HepG2 (cell line): Measurements from ENCODE around the gene ETF1. TPM values are rescaled to one million over a fixed set of nuclear protein-coding genes. Genes with fewer than 3 reads are reported as not detected.

Experiments
- ATF7 ChIP-seq, 2 experiments: fragments of 450-650 bp in 1 of 2; sonication (generic) in 1 of 2; formaldehyde crosslinking in 1 of 2; IDR thresholded peaks; 2 replicates each; pipeline versions ENCODE4 v1.4.0 to v1.6.1; 2016 to 2020; ENCODE audit warnings: antibody characterized with exemption in 1 of 2, mild to moderate bottlenecking in 1 of 2, missing genetic modification reagents in 1 of 2
- CBFB ChIP-seq: sonication (generic); formaldehyde crosslinking; IDR thresholded peaks from 2 replicates; pipeline ENCODE4 v1.4.0; 2020; ENCODE audit warnings: missing genetic modification reagents
- CENPT ChIP-seq: sonication (generic); formaldehyde crosslinking; IDR thresholded peaks from 2 replicates; pipeline ENCODE4 v1.8.0; 2022; ENCODE audit warnings: low read depth, mild to moderate bottlenecking, moderate library complexity, missing genetic modification reagents
- CREM ChIP-seq, 2 experiments: sonication (generic) in 1 of 2; formaldehyde crosslinking in 1 of 2; IDR thresholded peaks; 2 replicates each; pipeline versions ENCODE4 v1.4.0 to v1.6.1; 2016 to 2020; ENCODE audit warnings: antibody characterized with exemption in 1 of 2, mild to moderate bottlenecking in 1 of 2, missing genetic modification reagents in 1 of 2
- FOXK2 ChIP-seq: fragments of 450-650 bp; IDR thresholded peaks from 2 replicates; pipeline ENCODE4 v1.6.1; 2016
- KDM6A ChIP-seq: IDR thresholded peaks from 2 replicates; pipeline ENCODE4 v1.6.1; 2016; ENCODE audit warnings: low read depth
- MYC ChIP-seq: sonication (generic); formaldehyde crosslinking; IDR thresholded peaks from 2 replicates; pipeline ENCODE4 v1.9.0; 2021; ENCODE audit warnings: missing genetic modification reagents, borderline replicate concordance
- NFE2 ChIP-seq: sonication (generic); formaldehyde crosslinking; IDR thresholded peaks from 2 replicates; pipeline ENCODE4 v1.4.0; 2020; ENCODE audit warnings: missing genetic modification reagents
- PCBP1 ChIP-seq: fragments of 200-400 bp; formaldehyde crosslinking; IDR thresholded peaks from 2 replicates; pipeline ENCODE4 v1.6.1; 2017; ENCODE audit warnings: mild to moderate bottlenecking, low read depth, low read length, borderline replicate concordance
- RAD21 ChIP-seq: fragments of 450-650 bp; formaldehyde crosslinking; IDR thresholded peaks from 2 replicates; pipeline ENCODE4 v1.5.0; 2020; ENCODE audit warnings: mild to moderate bottlenecking
- SP140L ChIP-seq: sonication (generic); formaldehyde crosslinking; IDR thresholded peaks from 2 replicates; pipeline ENCODE4 v1.4.0; 2020; ENCODE audit warnings: missing genetic modification reagents, borderline replicate concordance
- ZNF20 ChIP-seq: sonication (generic); formaldehyde crosslinking; IDR thresholded peaks from 2 replicates; pipeline ENCODE4 v1.4.0; 2020; ENCODE audit warnings: mild to moderate bottlenecking, moderate library complexity, missing genetic modification reagents
- ZNF225 ChIP-seq: sonication (generic); formaldehyde crosslinking; IDR thresholded peaks from 2 replicates; pipeline ENCODE4 v1.4.0; 2020; ENCODE audit warnings: mild to moderate bottlenecking, missing genetic modification reagents
- ZNF33B ChIP-seq: sonication (generic); formaldehyde crosslinking; IDR thresholded peaks from 2 replicates; pipeline ENCODE4 v1.5.1; 2020; ENCODE audit warnings: mild to moderate bottlenecking, missing genetic modification reagents
- ZNF788 ChIP-seq: sonication (generic); formaldehyde crosslinking; IDR thresholded peaks from 2 replicates; pipeline ENCODE4 v1.5.0; 2020; ENCODE audit warnings: mild to moderate bottlenecking, missing genetic modification reagents, borderline replicate concordance
- ZNF891 ChIP-seq: sonication (generic); formaldehyde crosslinking; IDR thresholded peaks from 2 replicates; pipeline ENCODE4 v1.5.0; 2020; ENCODE audit warnings: mild to moderate bottlenecking, missing genetic modification reagents
- polyA plus RNA-seq, 8 experiments: library from polyadenylated mRNA; depleted of rRNA in 3 of 8; stranded (reverse) in 7 of 8; unstranded in 1 of 8; fragments of >200 nt; fragmentation: Illumina TruSeq in 4 of 8; extraction: Trizol in 4 of 8; gene quantifications; 2 replicates each; pipeline versions ENCODE4 v1.2.1 to v1.2.3, GENCODE V29; 2011 to 2016; ENCODE audit warnings: low read depth in 4 of 8, missing spikeins in 1 of 8, mixed read lengths in 1 of 8; ENCODE audit not compliant: insufficient read depth in 1 of 8
- total RNA-seq, 5 experiments: library from RNA; depleted of rRNA; stranded (reverse); fragments of >200 nt; fragmentation: Illumina TruSeq; extraction: Trizol; gene quantifications; 2 replicates each; pipeline ENCODE4 v1.2.3, GENCODE V29; 2016; ENCODE audit warnings: low read depth in 1 of 5
- TF ChIP-seq, protein P1 (sequence below): sonication (generic); formaldehyde crosslinking; IDR thresholded peaks from 2 replicates; pipeline ENCODE4 v1.9.0; 2021; ENCODE audit warnings: mild to moderate bottlenecking, missing genetic modification reagents
- TF ChIP-seq, protein P2 (sequence below): sonication (generic); formaldehyde crosslinking; IDR thresholded peaks from 2 replicates; pipeline ENCODE4 v1.5.1; 2020; ENCODE audit warnings: mild to moderate bottlenecking, missing genetic modification reagents

ETF1 gene
- total and polyA plus RNA-seq, 2 of the 13 experiments (the other 11 are each of a cell fraction or from before 2014, with no cell fraction given) = 52.1 to 184 TPM

DNA sequence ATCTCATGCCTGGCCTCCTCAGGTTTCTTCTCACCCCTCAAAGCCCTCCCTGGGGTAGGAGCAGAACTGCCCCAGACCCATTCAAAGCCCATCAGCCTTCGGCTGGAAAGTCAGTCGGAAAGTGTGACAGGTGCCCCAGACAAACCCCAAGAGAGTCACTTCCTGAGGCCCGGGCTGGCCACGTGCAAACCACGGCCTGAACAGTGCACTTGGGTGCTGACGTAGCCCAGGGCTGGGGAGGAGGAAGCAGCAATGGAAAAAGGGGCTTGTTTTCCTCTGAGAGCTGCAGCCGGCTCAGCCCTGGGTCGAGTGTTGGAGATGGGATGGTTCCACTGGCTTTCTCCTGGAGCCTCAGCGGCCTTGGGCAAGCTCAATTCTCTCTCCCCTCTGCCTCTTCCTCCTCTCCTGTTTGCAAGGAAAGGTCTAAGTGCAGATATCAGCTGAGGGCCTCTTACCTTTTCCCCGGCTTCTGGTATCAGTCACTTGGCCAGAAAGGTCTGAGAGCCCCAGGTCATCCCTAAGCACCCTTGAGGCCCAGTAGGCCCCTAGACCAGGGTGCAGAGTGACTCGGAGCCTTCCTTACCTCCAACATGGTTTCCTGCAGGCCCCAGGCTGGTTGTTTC lies 83.6 kb downstream of the ETF1 start (continued):
- TF ChIP-seq, protein P1, sequence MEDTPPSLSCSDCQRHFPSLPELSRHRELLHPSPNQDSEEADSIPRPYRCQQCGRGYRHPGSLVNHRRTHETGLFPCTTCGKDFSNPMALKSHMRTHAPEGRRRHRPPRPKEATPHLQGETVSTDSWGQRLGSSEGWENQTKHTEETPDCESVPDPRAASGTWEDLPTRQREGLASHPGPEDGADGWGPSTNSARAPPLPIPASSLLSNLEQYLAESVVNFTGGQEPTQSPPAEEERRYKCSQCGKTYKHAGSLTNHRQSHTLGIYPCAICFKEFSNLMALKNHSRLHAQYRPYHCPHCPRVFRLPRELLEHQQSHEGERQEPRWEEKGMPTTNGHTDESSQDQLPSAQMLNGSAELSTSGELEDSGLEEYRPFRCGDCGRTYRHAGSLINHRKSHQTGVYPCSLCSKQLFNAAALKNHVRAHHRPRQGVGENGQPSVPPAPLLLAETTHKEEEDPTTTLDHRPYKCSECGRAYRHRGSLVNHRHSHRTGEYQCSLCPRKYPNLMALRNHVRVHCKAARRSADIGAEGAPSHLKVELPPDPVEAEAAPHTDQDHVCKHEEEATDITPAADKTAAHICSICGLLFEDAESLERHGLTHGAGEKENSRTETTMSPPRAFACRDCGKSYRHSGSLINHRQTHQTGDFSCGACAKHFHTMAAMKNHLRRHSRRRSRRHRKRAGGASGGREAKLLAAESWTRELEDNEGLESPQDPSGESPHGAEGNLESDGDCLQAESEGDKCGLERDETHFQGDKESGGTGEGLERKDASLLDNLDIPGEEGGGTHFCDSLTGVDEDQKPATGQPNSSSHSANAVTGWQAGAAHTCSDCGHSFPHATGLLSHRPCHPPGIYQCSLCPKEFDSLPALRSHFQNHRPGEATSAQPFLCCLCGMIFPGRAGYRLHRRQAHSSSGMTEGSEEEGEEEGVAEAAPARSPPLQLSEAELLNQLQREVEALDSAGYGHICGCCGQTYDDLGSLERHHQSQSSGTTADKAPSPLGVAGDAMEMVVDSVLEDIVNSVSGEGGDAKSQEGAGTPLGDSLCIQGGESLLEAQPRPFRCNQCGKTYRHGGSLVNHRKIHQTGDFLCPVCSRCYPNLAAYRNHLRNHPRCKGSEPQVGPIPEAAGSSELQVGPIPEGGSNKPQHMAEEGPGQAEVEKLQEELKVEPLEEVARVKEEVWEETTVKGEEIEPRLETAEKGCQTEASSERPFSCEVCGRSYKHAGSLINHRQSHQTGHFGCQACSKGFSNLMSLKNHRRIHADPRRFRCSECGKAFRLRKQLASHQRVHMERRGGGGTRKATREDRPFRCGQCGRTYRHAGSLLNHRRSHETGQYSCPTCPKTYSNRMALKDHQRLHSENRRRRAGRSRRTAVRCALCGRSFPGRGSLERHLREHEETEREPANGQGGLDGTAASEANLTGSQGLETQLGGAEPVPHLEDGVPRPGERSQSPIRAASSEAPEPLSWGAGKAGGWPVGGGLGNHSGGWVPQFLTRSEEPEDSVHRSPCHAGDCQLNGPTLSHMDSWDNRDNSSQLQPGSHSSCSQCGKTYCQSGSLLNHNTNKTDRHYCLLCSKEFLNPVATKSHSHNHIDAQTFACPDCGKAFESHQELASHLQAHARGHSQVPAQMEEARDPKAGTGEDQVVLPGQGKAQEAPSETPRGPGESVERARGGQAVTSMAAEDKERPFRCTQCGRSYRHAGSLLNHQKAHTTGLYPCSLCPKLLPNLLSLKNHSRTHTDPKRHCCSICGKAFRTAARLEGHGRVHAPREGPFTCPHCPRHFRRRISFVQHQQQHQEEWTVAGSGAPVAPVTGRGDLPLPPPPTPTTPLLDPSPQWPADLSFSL = no peak
- TF ChIP-seq ZNF225 (CRISPR knock-in tag) (peak; percentile 50; the same call in 1 of the 2 replicates), CBFB (CRISPR knock-in tag) (0 out of 2 replicates have a peak, but pooled peaks have one; percentile 19), PCBP1 (no peak), ZNF33B (CRISPR knock-in tag) (no peak), CREM (IDR thresholded peaks at IDR 0.05) (peak; percentile 53; the same call in 1 of the 2 replicates), CREM (CRISPR knock-in tag; IDR thresholded peaks at IDR 0.05) (no peak), KDM6A (CRISPR knock-in tag) (peak; percentile 18; the same call in 1 of the 2 replicates), ZNF20 (CRISPR knock-in tag) (no peak), FOXK2 (no peak), NFE2 (CRISPR knock-in tag) (no peak), ZNF788 (CRISPR knock-in tag) (peak; percentile 54; the same call in 1 of the 2 replicates), CENPT (CRISPR knock-in tag) (no peak), SP140L (CRISPR knock-in tag) (no peak), ZNF891 (CRISPR knock-in tag) (no peak), MYC (peak; percentile 63), ATF7 (IDR thresholded peaks at IDR 0.05) (no peak), ATF7 (CRISPR knock-in tag; IDR thresholded peaks at IDR 0.05) (0 out of 2 replicates have a peak, but pooled peaks have one; percentile 29), RAD21 (CRISPR knock-in tag) (no peak)
- TF ChIP-seq, protein P2, sequence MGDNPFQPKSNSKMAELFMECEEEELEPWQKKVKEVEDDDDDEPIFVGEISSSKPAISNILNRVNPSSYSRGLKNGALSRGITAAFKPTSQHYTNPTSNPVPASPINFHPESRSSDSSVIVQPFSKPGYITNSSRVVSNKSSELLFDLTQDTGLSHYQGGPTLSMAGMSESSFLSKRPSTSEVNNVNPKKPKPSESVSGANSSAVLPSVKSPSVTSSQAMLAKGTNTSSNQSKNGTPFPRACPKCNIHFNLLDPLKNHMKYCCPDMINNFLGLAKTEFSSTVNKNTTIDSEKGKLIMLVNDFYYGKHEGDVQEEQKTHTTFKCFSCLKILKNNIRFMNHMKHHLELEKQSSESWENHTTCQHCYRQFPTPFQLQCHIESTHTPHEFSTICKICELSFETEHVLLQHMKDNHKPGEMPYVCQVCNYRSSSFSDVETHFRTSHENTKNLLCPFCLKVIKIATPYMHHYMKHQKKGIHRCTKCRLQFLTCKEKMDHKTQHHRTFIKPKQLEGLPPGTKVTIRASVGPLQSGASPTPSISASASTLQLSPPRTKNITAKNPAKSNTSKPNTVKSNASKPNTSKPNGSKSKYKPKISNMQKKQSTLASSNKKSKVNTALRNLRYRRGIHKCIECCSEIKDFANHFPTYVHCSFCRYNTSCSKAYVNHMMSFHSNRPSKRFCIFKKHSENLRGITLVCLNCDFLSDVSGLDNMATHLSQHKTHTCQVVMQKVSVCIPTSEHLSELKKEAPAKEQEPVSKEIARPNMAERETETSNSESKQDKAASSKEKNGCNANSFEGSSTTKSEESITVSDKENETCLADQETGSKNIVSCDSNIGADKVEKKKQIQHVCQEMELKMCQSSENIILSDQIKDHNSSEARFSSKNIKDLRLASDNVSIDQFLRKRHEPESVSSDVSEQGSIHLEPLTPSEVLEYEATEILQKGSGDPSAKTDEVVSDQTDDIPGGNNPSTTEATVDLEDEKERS (CRISPR knock-in tag) = peak; percentile 65; the same call in 1 of the 2 replicates
